Measurements from ENCODE around the gene ZNF12.

Gene ZNF12

GRCh38 chr7:6656413-6656812 lies 50.3 kb downstream of the ZNF12 start:
- TF ChIP-seq EZH2 (IDR thresholded peaks at IDR 0.05; ENCODE audit: borderline replicate concordance, low read length), result no peak
- TF ChIP-seq, protein P1, sequence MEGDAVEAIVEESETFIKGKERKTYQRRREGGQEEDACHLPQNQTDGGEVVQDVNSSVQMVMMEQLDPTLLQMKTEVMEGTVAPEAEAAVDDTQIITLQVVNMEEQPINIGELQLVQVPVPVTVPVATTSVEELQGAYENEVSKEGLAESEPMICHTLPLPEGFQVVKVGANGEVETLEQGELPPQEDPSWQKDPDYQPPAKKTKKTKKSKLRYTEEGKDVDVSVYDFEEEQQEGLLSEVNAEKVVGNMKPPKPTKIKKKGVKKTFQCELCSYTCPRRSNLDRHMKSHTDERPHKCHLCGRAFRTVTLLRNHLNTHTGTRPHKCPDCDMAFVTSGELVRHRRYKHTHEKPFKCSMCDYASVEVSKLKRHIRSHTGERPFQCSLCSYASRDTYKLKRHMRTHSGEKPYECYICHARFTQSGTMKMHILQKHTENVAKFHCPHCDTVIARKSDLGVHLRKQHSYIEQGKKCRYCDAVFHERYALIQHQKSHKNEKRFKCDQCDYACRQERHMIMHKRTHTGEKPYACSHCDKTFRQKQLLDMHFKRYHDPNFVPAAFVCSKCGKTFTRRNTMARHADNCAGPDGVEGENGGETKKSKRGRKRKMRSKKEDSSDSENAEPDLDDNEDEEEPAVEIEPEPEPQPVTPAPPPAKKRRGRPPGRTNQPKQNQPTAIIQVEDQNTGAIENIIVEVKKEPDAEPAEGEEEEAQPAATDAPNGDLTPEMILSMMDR (IDR thresholded peaks at IDR 0.05; ENCODE audit: low read length), result no peak
- no peak overlapping the region for H3K27ac ChIP-seq (ENCODE audit: low read depth, low read length, poor library complexity, severe bottlenecking)
- H4K20me1 ChIP-seq (ENCODE audit: insufficient read depth, low read length), result no peaks in the 10 kb centered on the region
- no peaks in the 10 kb centered on the region for H3K4me1 ChIP-seq (ENCODE audit: insufficient read depth, low read length, severe bottlenecking)
- H3K4me2 ChIP-seq (ENCODE audit: low read length), result no peak overlapping the region
- H3K9me3 ChIP-seq (ENCODE audit: low read length), result no peaks in the 10 kb centered on the region
- no peak overlapping the region for H3K4me3 ChIP-seq (ENCODE audit: low read depth, low read length, poor library complexity, severe bottlenecking)
- no peaks in the 10 kb centered on the region for H3K27me3 ChIP-seq (ENCODE audit: insufficient read depth, low read length)
- H2AFZ ChIP-seq (ENCODE audit: low read length), result no peak overlapping the region
- H3K9ac ChIP-seq (ENCODE audit: low read length), result no peak overlapping the region
- H3K36me3 ChIP-seq (ENCODE audit: insufficient read depth, low read length), result peaks cover 37% of the 10 kb centered on the region
- no peaks in the 10 kb centered on the region for H3F3A ChIP-seq (ENCODE audit: insufficient read depth, low read length)
- H3K79me2 ChIP-seq (ENCODE audit: insufficient read depth, low read length), result no peaks in the 10 kb centered on the region
- no peaks in the 10 kb centered on the region for H3K9me2 ChIP-seq (ENCODE audit: low read depth, low read length)

- Histone ChIP-seq H3K27ac (ENCODE audit: low read depth, low read length, poor library complexity, severe bottlenecking) (no peak overlapping the region), H3K27me3 (ENCODE audit: insufficient read depth, low read length) (no peaks in the 10 kb centered on the region)
- no peak for TF ChIP-seq EZH2 (IDR thresholded peaks at IDR 0.05; ENCODE audit: borderline replicate concordance, low read length)
These were observed 50.9 kb downstream of the ZNF12 start for GRCh38 chr7:6655636-6656385.

GRCh38 chr7:6654842-6655610 lies 51.7 kb downstream of the ZNF12 start:
- no peaks in the 10 kb centered on the region for H3K4me1 ChIP-seq (ENCODE audit: insufficient read depth, low read length, severe bottlenecking)
- no peak overlapping the region for H3K9ac ChIP-seq (ENCODE audit: low read length)
- no peaks in the 10 kb centered on the region for H4K20me1 ChIP-seq (ENCODE audit: insufficient read depth, low read length)
- H3F3A ChIP-seq (ENCODE audit: insufficient read depth, low read length), result no peaks in the 10 kb centered on the region
- H3K27me3 ChIP-seq (ENCODE audit: insufficient read depth, low read length), result no peaks in the 10 kb centered on the region
- no peaks in the 10 kb centered on the region for H3K9me2 ChIP-seq (ENCODE audit: low read depth, low read length)
- H3K36me3 ChIP-seq (ENCODE audit: insufficient read depth, low read length), result peaks cover 50% of the 10 kb centered on the region
- no peak overlapping the region for H3K27ac ChIP-seq (ENCODE audit: low read depth, low read length, poor library complexity, severe bottlenecking)
- TF ChIP-seq EZH2 (IDR thresholded peaks at IDR 0.05; ENCODE audit: borderline replicate concordance, low read length), result no peak
- TF ChIP-seq, protein P1 (IDR thresholded peaks at IDR 0.05; ENCODE audit: low read length), result no peak
- no peak overlapping the region for H3K4me2 ChIP-seq (ENCODE audit: low read length)
- H3K4me3 ChIP-seq (ENCODE audit: low read depth, low read length, poor library complexity, severe bottlenecking), result no peak overlapping the region
- 0 out of 2 replicates have a peak, but pooled peaks cover 4% of the 10 kb centered on the region for H3K9me3 ChIP-seq (ENCODE audit: low read length)
- no peaks in the 10 kb centered on the region for H3K79me2 ChIP-seq (ENCODE audit: insufficient read depth, low read length)
- no peak overlapping the region for H2AFZ ChIP-seq (ENCODE audit: low read length)

More at GRCh38 chr7:6655636-6656385, 50.9 kb downstream of the ZNF12 start:
- H2AFZ ChIP-seq (ENCODE audit: low read length), result no peak overlapping the region
- H3K4me2 ChIP-seq (ENCODE audit: low read length), result no peak overlapping the region
- H3K36me3 ChIP-seq (ENCODE audit: insufficient read depth, low read length), result peaks cover 42% of the 10 kb centered on the region
- no peaks in the 10 kb centered on the region for H3K9me2 ChIP-seq (ENCODE audit: low read depth, low read length)
- no peaks in the 10 kb centered on the region for H3F3A ChIP-seq (ENCODE audit: insufficient read depth, low read length)
- no peaks in the 10 kb centered on the region for H3K9me3 ChIP-seq (ENCODE audit: low read length)
- no peaks in the 10 kb centered on the region for H3K79me2 ChIP-seq (ENCODE audit: insufficient read depth, low read length)
- no peak overlapping the region for H3K9ac ChIP-seq (ENCODE audit: low read length)
- no peaks in the 10 kb centered on the region for H3K4me1 ChIP-seq (ENCODE audit: insufficient read depth, low read length, severe bottlenecking)
- H3K4me3 ChIP-seq (ENCODE audit: low read depth, low read length, poor library complexity, severe bottlenecking), result no peak overlapping the region
- H4K20me1 ChIP-seq (ENCODE audit: insufficient read depth, low read length), result no peaks in the 10 kb centered on the region

Measured in OCI-LY1 (cell line).